ENCODE measurements around the gene U2AF1L4.

DNA sequence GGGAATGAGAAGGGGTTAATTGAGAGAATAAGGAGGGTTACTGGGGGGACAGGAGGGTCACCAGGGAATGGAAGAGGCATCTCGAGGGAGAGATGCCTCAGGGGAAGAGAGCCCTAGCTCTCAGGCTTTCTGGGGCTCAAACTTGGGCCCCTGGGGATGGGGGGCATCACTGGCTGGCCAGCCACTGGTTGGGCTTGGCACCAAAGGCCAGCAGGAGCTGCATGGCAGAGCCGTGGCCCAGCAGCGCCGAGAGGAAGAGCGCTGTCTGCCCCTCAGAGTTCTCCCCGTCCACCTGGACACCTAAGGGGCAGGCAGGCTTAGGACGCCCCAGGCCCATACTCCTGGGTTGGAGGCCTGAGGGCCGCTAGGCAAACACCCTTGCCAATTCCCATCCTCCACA, 47.7 kb upstream of the U2AF1L4 start:
- TF ChIP-seq EP300 (IDR thresholded peaks at IDR 0.05): no peak
- TF ChIP-seq, protein P1, sequence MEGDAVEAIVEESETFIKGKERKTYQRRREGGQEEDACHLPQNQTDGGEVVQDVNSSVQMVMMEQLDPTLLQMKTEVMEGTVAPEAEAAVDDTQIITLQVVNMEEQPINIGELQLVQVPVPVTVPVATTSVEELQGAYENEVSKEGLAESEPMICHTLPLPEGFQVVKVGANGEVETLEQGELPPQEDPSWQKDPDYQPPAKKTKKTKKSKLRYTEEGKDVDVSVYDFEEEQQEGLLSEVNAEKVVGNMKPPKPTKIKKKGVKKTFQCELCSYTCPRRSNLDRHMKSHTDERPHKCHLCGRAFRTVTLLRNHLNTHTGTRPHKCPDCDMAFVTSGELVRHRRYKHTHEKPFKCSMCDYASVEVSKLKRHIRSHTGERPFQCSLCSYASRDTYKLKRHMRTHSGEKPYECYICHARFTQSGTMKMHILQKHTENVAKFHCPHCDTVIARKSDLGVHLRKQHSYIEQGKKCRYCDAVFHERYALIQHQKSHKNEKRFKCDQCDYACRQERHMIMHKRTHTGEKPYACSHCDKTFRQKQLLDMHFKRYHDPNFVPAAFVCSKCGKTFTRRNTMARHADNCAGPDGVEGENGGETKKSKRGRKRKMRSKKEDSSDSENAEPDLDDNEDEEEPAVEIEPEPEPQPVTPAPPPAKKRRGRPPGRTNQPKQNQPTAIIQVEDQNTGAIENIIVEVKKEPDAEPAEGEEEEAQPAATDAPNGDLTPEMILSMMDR (IDR thresholded peaks at IDR 0.05): no peak
- no peak for TF ChIP-seq POLR2A (IDR thresholded peaks at IDR 0.05; ENCODE audit: low read depth)
